A549 (cell line): ENCODE measurements around the gene MEGF6.

Experiments used
- EP300 ChIP-seq, 2 experiments: fragments of >200 bp; sonication (Bioruptor Twin); formaldehyde crosslinking; IDR thresholded peaks; 2 replicates in 1 of 2; 3 replicates in 1 of 2; pipeline ENCODE4 v1.6.1; 2016 to 2017
- HDAC2 ChIP-seq: fragments of 200-600 bp; sonication (generic); IDR thresholded peaks from 2 replicates; pipeline ENCODE4 v1.6.1; 2016
- JUN ChIP-seq, 2 experiments: fragments of >200 bp; sonication (Bioruptor Twin); formaldehyde crosslinking; IDR thresholded peaks; 2 replicates in 1 of 2; 3 replicates in 1 of 2; pipeline ENCODE4 v1.6.1; 2016 to 2017
- JUNB ChIP-seq: fragments of >200 bp; sonication (Bioruptor Twin); formaldehyde crosslinking; IDR thresholded peaks from 2 replicates; pipeline ENCODE4 v1.6.1; 2016
- MAFK ChIP-seq: fragments of 450-650 bp; IDR thresholded peaks from 2 replicates; pipeline ENCODE4 v1.6.1; 2014; ENCODE audit not compliant: partially characterized antibody
- POLR2A ChIP-seq: IDR thresholded peaks from 2 replicates; pipeline ENCODE4 v1.6.1; 2012; ENCODE audit warnings: mild to moderate bottlenecking, low read length
- TFCP2L1 ChIP-seq: fragments of 250-450 bp; sonication (Bioruptor Pico); IDR thresholded peaks from 2 replicates; pipeline ENCODE4 v1.5.0; 2021; ENCODE audit warnings: mild to moderate bottlenecking
- ZSCAN20 ChIP-seq: fragments of 250-450 bp; sonication (Bioruptor Pico); IDR thresholded peaks from 2 replicates; pipeline ENCODE4 v1.8.0; 2022; ENCODE audit warnings: mild to moderate bottlenecking, moderate library complexity
- TF ChIP-seq, protein P1 (sequence below): fragments of >200 bp; sonication (Bioruptor Twin); formaldehyde crosslinking; IDR thresholded peaks from 3 replicates; pipeline ENCODE4 v1.5.1; 2016
- TF ChIP-seq, protein P2 (sequence below): fragments of 200-600 bp; sonication (generic); IDR thresholded peaks from 2 replicates; pipeline ENCODE4 v1.6.1; 2016; ENCODE audit warnings: antibody characterized with exemption, mild to moderate bottlenecking, moderate library complexity
- TF ChIP-seq, protein P3 (sequence below): IDR thresholded peaks from 2 replicates; pipeline ENCODE4 v1.6.1; 2012
- TF ChIP-seq, protein P4 (sequence below): fragments of 450-650 bp; IDR thresholded peaks from 2 replicates; pipeline ENCODE4 v1.6.1; 2014; ENCODE audit warnings: antibody characterized with exemption

DNA sequence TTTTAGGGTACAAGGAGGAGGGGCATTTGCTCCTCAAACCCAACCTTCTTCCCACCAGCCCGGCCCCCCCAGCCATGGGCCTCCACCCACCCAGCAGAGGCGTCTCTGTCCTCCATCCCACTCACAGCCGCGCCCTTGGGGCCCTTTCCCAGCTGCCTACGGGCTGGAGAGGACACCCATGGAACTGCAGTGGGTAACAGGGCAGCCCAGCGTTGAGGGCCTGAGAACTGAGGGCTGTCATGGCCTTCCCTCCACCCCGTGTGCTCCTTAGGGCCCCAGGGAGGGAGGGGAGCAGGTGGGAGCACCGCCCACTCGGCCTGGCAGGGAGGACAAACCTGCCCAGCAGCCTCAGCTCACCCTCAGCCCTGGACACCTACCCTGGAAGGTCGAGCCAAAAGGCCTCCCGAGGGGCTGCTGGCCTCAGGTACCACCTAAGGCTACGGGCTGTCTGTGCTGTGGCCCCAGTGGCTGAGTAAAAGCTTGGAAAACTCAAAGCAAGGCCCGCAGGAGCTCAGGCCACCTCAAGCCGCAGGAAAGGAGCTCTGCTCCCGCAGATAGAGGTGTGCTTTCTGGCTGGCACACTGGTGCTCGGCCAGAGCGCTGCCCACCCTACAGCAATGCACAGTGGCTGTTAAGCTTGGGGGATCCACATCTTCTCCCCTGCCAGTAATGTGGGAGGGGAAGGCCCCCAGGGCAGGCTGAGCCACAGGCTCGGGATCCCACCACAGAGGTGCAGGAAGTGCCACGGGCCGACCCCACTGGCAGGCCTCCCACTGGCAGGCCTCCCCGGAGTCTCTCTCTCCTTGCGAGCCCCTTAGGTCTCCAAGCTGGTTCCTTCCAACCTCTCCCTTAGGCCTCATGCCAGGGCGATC, 159.1 kb downstream of the MEGF6 start:
- TF ChIP-seq EP300 (IDR thresholded peaks at IDR 0.05) (no peak), POLR2A (no peak), HDAC2 (no peak), TFCP2L1 (CRISPR knock-in tag) (no peak), MAFK (no peak), ZSCAN20 (CRISPR knock-in tag) (no peak), JUNB (no peak), JUN (IDR thresholded peaks at IDR 0.05) (no peak)
- TF ChIP-seq, protein P1, sequence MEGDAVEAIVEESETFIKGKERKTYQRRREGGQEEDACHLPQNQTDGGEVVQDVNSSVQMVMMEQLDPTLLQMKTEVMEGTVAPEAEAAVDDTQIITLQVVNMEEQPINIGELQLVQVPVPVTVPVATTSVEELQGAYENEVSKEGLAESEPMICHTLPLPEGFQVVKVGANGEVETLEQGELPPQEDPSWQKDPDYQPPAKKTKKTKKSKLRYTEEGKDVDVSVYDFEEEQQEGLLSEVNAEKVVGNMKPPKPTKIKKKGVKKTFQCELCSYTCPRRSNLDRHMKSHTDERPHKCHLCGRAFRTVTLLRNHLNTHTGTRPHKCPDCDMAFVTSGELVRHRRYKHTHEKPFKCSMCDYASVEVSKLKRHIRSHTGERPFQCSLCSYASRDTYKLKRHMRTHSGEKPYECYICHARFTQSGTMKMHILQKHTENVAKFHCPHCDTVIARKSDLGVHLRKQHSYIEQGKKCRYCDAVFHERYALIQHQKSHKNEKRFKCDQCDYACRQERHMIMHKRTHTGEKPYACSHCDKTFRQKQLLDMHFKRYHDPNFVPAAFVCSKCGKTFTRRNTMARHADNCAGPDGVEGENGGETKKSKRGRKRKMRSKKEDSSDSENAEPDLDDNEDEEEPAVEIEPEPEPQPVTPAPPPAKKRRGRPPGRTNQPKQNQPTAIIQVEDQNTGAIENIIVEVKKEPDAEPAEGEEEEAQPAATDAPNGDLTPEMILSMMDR: no peak
- TF ChIP-seq, protein P2, sequence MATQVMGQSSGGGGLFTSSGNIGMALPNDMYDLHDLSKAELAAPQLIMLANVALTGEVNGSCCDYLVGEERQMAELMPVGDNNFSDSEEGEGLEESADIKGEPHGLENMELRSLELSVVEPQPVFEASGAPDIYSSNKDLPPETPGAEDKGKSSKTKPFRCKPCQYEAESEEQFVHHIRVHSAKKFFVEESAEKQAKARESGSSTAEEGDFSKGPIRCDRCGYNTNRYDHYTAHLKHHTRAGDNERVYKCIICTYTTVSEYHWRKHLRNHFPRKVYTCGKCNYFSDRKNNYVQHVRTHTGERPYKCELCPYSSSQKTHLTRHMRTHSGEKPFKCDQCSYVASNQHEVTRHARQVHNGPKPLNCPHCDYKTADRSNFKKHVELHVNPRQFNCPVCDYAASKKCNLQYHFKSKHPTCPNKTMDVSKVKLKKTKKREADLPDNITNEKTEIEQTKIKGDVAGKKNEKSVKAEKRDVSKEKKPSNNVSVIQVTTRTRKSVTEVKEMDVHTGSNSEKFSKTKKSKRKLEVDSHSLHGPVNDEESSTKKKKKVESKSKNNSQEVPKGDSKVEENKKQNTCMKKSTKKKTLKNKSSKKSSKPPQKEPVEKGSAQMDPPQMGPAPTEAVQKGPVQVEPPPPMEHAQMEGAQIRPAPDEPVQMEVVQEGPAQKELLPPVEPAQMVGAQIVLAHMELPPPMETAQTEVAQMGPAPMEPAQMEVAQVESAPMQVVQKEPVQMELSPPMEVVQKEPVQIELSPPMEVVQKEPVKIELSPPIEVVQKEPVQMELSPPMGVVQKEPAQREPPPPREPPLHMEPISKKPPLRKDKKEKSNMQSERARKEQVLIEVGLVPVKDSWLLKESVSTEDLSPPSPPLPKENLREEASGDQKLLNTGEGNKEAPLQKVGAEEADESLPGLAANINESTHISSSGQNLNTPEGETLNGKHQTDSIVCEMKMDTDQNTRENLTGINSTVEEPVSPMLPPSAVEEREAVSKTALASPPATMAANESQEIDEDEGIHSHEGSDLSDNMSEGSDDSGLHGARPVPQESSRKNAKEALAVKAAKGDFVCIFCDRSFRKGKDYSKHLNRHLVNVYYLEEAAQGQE: no peak
- TF ChIP-seq, protein P3, sequence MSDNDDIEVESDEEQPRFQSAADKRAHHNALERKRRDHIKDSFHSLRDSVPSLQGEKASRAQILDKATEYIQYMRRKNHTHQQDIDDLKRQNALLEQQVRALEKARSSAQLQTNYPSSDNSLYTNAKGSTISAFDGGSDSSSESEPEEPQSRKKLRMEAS: no peak
- TF ChIP-seq, protein P4, sequence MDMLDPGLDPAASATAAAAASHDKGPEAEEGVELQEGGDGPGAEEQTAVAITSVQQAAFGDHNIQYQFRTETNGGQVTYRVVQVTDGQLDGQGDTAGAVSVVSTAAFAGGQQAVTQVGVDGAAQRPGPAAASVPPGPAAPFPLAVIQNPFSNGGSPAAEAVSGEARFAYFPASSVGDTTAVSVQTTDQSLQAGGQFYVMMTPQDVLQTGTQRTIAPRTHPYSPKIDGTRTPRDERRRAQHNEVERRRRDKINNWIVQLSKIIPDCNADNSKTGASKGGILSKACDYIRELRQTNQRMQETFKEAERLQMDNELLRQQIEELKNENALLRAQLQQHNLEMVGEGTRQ: no peak
